OCI-LY7 (cell line): ENCODE results near the gene EEPD1. TPM values are rescaled to one million over a fixed set of nuclear protein-coding genes. Genes with fewer than 3 reads are reported as not detected.

ENCODE experiments used
- BruUV-seq: library from RNA; stranded (reverse); fragments of 400-500 nt; replicated peaks from 2 replicates; lab custom pipeline; 2021; lab: Mats Ljungman, UMichigan
- CTCF ChIA-PET: fragments of 300-600 bp; sonication (Branson Sonifier 250); formaldehyde crosslinking; loops from one replicate; lab custom pipeline; 2022; ENCODE audit warnings: antibody characterized with exemption; ENCODE audit not compliant: unreplicated experiment; lab: Charles Lee
- POLR2A ChIA-PET: fragments of 300-600 bp; sonication (Branson Sonifier 250); formaldehyde crosslinking; loops from one replicate; lab custom pipeline; 2022; ENCODE audit warnings: antibody characterized with exemption; lab: Charles Lee
- DNase-seq: peaks from one replicate; pipeline ENCODE4 v3.0.0-alpha.2; 2015; ENCODE audit warnings: low spot score
- H2AFZ ChIP-seq: fragments of 200-600 bp; sonication (generic), shearing (Covaris generic); 2 replicates; pipeline ENCODE4 v1.6.1; 2014; ENCODE audit warnings: mild to moderate bottlenecking, antibody characterized with exemption, low read length, moderate library complexity
- H3K27ac ChIP-seq: fragments of 200-600 bp; sonication (generic); 2 replicates; pipeline ENCODE4 v1.5.1; 2014; ENCODE audit warnings: mixed run types, low read depth, mild to moderate bottlenecking, moderate library complexity, low read length, inconsistent platforms; ENCODE audit not compliant: poor library complexity, severe bottlenecking
- H3K36me3 ChIP-seq: fragments of 200-600 bp; sonication (generic); 2 replicates; pipeline ENCODE4 v1.6.1; 2014; ENCODE audit warnings: mild to moderate bottlenecking, antibody characterized with exemption, low read length, moderate library complexity, mixed read lengths; ENCODE audit not compliant: insufficient read depth
- H3K4me1 ChIP-seq: fragments of 200-600 bp; sonication (generic); 2 replicates; pipeline ENCODE4 v1.5.1; 2014; ENCODE audit warnings: mild to moderate bottlenecking, low read length; ENCODE audit not compliant: insufficient read depth, poor library complexity, severe bottlenecking
- H3K4me2 ChIP-seq: fragments of 200-600 bp; sonication (generic); 2 replicates; pipeline ENCODE4 v1.6.1; 2014; ENCODE audit warnings: mild to moderate bottlenecking, low read length
- H3K4me3 ChIP-seq: fragments of 200-600 bp; sonication (generic); 2 replicates; pipeline ENCODE4 v1.5.1; 2014; ENCODE audit warnings: mild to moderate bottlenecking, low read depth, low read length; ENCODE audit not compliant: poor library complexity, severe bottlenecking
- H3K79me2 ChIP-seq: fragments of 200-600 bp; sonication (generic); 2 replicates; pipeline ENCODE4 v1.6.1; 2016; ENCODE audit warnings: low read depth, mild to moderate bottlenecking, low read length, moderate library complexity, mixed read lengths; ENCODE audit not compliant: insufficient read depth
- H3K9me2 ChIP-seq: fragments of 200-600 bp; sonication (generic); 2 replicates; pipeline ENCODE4 v1.6.1; 2016; ENCODE audit warnings: mild to moderate bottlenecking, low read length, mixed read lengths; ENCODE audit not compliant: insufficient read depth
- H3K9me3 ChIP-seq: fragments of 200-600 bp; sonication (generic); 2 replicates; pipeline ENCODE4 v1.6.1; 2014; ENCODE audit warnings: mild to moderate bottlenecking, mixed run types, low read length, mixed read lengths
- H4K20me1 ChIP-seq: fragments of 200-600 bp; sonication (generic); 2 replicates; pipeline ENCODE4 v1.6.1; 2014; ENCODE audit warnings: mild to moderate bottlenecking, antibody characterized with exemption, low read length, moderate library complexity, mixed read lengths; ENCODE audit not compliant: insufficient read depth
- CTCF ChIP-seq: fragments of 200-600 bp; sonication (generic); conservative IDR thresholded peaks from 2 replicates; pipeline ENCODE4 v1.5.1; 2014; ENCODE audit warnings: mild to moderate bottlenecking, antibody characterized with exemption, low read length, moderate library complexity, mixed read lengths
- EZH2phosphoT487 ChIP-seq: fragments of 200-600 bp; sonication (generic); IDR thresholded peaks from 2 replicates; pipeline ENCODE4 v1.6.1; 2018; ENCODE audit warnings: low read depth, borderline replicate concordance, mild to moderate bottlenecking, mixed run types, antibody characterized with exemption, low read length, moderate library complexity, mixed read lengths
- intact Hi-C: fragments of 100-400 bp; cut with micrococcal nuclease; formaldehyde crosslinking; loops from one replicate; pipeline ENCODE4 v1.10.0; 2022; ENCODE audit not compliant: unreplicated experiment
- total RNA-seq, 2 experiments: library from RNA; depleted of rRNA in 1 of 2; stranded (reverse); fragments of >200 nt in 1 of 2; shearing (Covaris generic) in 1 of 2; gene quantifications; 2 replicates each; pipeline ENCODE4 v1.2.3, GENCODE V29; 2014 to 2022

Gene EEPD1
- total RNA-seq, 2 experiments from 2014 or later: 1.7 to 8.1 TPM

GRCh38 chr7:36244429-36244828 lies 91.4 kb downstream of the EEPD1 start:
- Histone ChIP-seq H2AFZ (no peak overlapping the region), H4K20me1 (no peaks in the 10 kb centered on the region), H3K27ac (no peak overlapping the region), H3K9me2 (no peaks in the 10 kb centered on the region), H3K4me1 (no peaks in the 10 kb centered on the region), H3K36me3 (no peaks in the 10 kb centered on the region), H3K79me2 (no peaks in the 10 kb centered on the region), H3K4me2 (no peak overlapping the region), H3K9me3 (no peaks in the 10 kb centered on the region), H3K4me3 (no peak overlapping the region)
- TF ChIP-seq EZH2phosphoT487: no peak
- TF ChIP-seq CTCF: no peak
- no TSS peak for BruUV-seq
- ChIA-PET POLR2A (interaction anchor here (0.7 to 0.8 kb wide), 2 partner anchors 23 to 242 kb away, joined by 3 to 6 read pairs; no protein-coding TSS in a partner anchor), CTCF (no interaction called here)
- intact Hi-C loops: no loop called here
- no peak for DNase-seq

- TF ChIP-seq EZH2phosphoT487 (no peak), CTCF (no peak)
- ChIA-PET CTCF (no interaction called here), POLR2A (no interaction called here)
- intact Hi-C loops: no loop called here
- no peaks in the 10 kb centered on the region for H3K79me2 ChIP-seq
- H2AFZ ChIP-seq: no peak overlapping the region
- no peak overlapping the region for H3K4me3 ChIP-seq
- no peaks in the 10 kb centered on the region for H3K9me2 ChIP-seq
- H3K4me1 ChIP-seq: no peaks in the 10 kb centered on the region
- H3K4me2 ChIP-seq: no peak overlapping the region
- H3K27ac ChIP-seq: no peak overlapping the region
- H3K36me3 ChIP-seq: no peaks in the 10 kb centered on the region
- DNase-seq: no peak
- H3K9me3 ChIP-seq: no peaks in the 10 kb centered on the region
- no peaks in the 10 kb centered on the region for H4K20me1 ChIP-seq
- BruUV-seq: no TSS peak
These were observed 92.7 kb downstream of the EEPD1 start for GRCh38 chr7:36245684-36246299.

GRCh38 chr7:36249091-36249490 lies 96.0 kb downstream of the EEPD1 start:
- H2AFZ ChIP-seq: no peak overlapping the region
- TF ChIP-seq CTCF (no peak), EZH2phosphoT487 (no peak)
- no peaks in the 10 kb centered on the region for H3K36me3 ChIP-seq
- ChIA-PET CTCF (no interaction called here), POLR2A (interaction anchor here (0.7 to 2.3 kb wide), 3 partner anchors 15 to 230 kb away, joined by 3 to 9 read pairs (median 3); no protein-coding TSS in a partner anchor)
- no peaks in the 10 kb centered on the region for H3K4me1 ChIP-seq
- intact Hi-C loops: no loop called here
- DNase-seq: no peak
- H3K9me2 ChIP-seq: no peaks in the 10 kb centered on the region
- H3K79me2 ChIP-seq: no peaks in the 10 kb centered on the region
- no TSS peak for BruUV-seq
- H4K20me1 ChIP-seq: no peaks in the 10 kb centered on the region
- no peak overlapping the region for H3K4me2 ChIP-seq
- no peak overlapping the region for H3K27ac ChIP-seq
- H3K9me3 ChIP-seq: no peaks in the 10 kb centered on the region
- H3K4me3 ChIP-seq: no peak overlapping the region
